Mucosa of rectum (tissue), 2 donors: Measurements from ENCODE around the gene USP38.
A peak's percentile ranks its signal among the peaks of the same experiment; 100 is the strongest.
"Not testable (repeated sequence)": the region's sequence is repeated elsewhere in the genome, so short reads cannot be mapped to it uniquely, and the experiment has no call there.

ENCODE experiments used
- H3K27ac ChIP-seq, 2 donors: one replicate each; pipeline ENCODE4 v1.7.0; 2013; ENCODE audit warnings: inconsistent platforms in 2 of 2, low read depth in 2 of 2, low read length in 2 of 2
- H3K27me3 ChIP-seq, 2 donors: one replicate each; pipeline ENCODE4 v1.7.0; 2013; ENCODE audit warnings: low read length in 2 of 2; ENCODE audit not compliant: control insufficient read depth in 2 of 2, insufficient read depth in 2 of 2
- H3K36me3 ChIP-seq, 2 donors: one replicate each; pipeline ENCODE4 v1.7.0; 2013; ENCODE audit warnings: low read length in 2 of 2; ENCODE audit not compliant: control insufficient read depth in 2 of 2, insufficient read depth in 2 of 2
- H3K4me1 ChIP-seq, 2 donors: one replicate each; pipeline ENCODE4 v1.7.0; 2013; ENCODE audit warnings: low read length in 2 of 2, mild to moderate bottlenecking in 1 of 2; ENCODE audit not compliant: control insufficient read depth in 2 of 2, insufficient read depth in 2 of 2
- H3K4me3 ChIP-seq, 2 donors: one replicate each; pipeline ENCODE4 v1.7.0; 2013; ENCODE audit warnings: low read length in 2 of 2
- H3K9ac ChIP-seq, 2 donors: one replicate each; pipeline ENCODE4 v1.7.0; 2013; ENCODE audit warnings: low read length in 2 of 2, low read depth in 1 of 2, mild to moderate bottlenecking in 1 of 2
- H3K9me3 ChIP-seq, 2 donors: one replicate each; pipeline ENCODE4 v1.7.0; 2013; ENCODE audit warnings: low read length in 2 of 2; ENCODE audit not compliant: control insufficient read depth in 2 of 2
- donor health status: healthy.
- donor health status: Normal muscosa, but diverticular disease.

USP38 gene, protein sequence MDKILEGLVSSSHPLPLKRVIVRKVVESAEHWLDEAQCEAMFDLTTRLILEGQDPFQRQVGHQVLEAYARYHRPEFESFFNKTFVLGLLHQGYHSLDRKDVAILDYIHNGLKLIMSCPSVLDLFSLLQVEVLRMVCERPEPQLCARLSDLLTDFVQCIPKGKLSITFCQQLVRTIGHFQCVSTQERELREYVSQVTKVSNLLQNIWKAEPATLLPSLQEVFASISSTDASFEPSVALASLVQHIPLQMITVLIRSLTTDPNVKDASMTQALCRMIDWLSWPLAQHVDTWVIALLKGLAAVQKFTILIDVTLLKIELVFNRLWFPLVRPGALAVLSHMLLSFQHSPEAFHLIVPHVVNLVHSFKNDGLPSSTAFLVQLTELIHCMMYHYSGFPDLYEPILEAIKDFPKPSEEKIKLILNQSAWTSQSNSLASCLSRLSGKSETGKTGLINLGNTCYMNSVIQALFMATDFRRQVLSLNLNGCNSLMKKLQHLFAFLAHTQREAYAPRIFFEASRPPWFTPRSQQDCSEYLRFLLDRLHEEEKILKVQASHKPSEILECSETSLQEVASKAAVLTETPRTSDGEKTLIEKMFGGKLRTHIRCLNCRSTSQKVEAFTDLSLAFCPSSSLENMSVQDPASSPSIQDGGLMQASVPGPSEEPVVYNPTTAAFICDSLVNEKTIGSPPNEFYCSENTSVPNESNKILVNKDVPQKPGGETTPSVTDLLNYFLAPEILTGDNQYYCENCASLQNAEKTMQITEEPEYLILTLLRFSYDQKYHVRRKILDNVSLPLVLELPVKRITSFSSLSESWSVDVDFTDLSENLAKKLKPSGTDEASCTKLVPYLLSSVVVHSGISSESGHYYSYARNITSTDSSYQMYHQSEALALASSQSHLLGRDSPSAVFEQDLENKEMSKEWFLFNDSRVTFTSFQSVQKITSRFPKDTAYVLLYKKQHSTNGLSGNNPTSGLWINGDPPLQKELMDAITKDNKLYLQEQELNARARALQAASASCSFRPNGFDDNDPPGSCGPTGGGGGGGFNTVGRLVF

GRCh38 chr4:143184503-143185252, at the start of gene USP38:
TSS of gene USP38 (plus strand) at chr4:143184917. CDS start at chr4:143185451, 534 bp downstream.
- Histone ChIP-seq H3K36me3 (peaks cover 0 to 2% of the 10 kb centered on the region in 2 donors), H3K27ac (peak within 1 kb of the TSS; percentile 90 to 94), H3K9me3 (no peaks in the 10 kb centered on the region), H3K9ac (peak within 1 kb of the TSS; percentile 95 to 96), H3K4me1 (peaks cover 24 to 25% of the 10 kb centered on the region in 2 donors), H3K4me3 (peak within 1 kb of the TSS; percentile 95 to 96), H3K27me3 (no peaks in the 10 kb centered on the region)

DNA sequence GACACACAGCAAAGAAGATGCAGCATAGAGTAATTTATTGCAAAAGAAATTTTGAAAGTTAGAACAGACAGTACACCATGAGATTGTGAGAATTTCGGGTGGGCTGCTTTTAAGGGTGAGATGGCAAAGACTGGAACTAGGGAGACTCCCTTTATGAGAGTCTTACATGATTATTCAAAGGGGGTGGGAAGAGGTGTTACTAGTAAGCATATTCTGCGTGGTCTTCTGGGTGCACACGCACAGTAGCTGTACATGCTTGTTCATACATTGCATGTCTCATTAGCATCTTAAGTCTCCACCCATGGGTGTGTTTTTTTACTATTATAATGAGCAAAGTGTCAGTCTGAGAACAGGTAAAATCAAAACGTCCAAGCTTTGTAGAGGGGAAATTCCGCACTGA, 49.4 kb upstream of the USP38 start:
- no peak overlapping the region for H3K9ac ChIP-seq
- H3K9me3 ChIP-seq, result no peaks in the 10 kb centered on the region
- no peaks in the 10 kb centered on the region for H3K27me3 ChIP-seq
- no peak overlapping the region for H3K27ac ChIP-seq
- H3K4me1 ChIP-seq, result peaks cover 0 to 2% of the 10 kb centered on the region in 2 donors
- no peak overlapping the region for H3K4me3 ChIP-seq
- no peaks in the 10 kb centered on the region for H3K36me3 ChIP-seq

GRCh38 chr4:143140696-143141095, 44.0 kb upstream of the USP38 start:
- Histone ChIP-seq H3K27me3 (no peaks in the 10 kb centered on the region), H3K4me3 (no peak overlapping the region), H3K27ac (no peak overlapping the region), H3K4me1 (no peaks in the 10 kb centered on the region), H3K9ac (no peak overlapping the region), H3K36me3 (no peaks in the 10 kb centered on the region), H3K9me3 (no peaks in the 10 kb centered on the region)

DNA sequence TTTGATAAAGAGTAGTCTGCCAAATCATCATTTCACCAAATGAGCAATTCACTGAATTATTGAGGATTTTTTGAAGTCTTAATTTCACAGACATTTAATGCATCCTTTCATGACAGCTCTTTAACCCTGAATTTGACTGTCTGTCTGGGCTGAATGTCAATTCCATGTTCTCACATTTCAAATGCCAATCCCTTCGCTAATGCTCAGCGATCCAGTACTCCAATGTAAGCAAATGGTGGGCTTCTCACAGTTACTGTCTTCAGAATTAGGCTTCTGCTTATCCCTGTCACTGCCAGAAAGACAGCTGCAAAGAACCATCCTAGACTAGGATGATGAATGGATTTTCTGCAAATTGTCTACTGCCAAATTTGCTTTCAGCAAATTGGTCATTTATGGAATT, 36.2 kb upstream of the USP38 start:
- no peaks in the 10 kb centered on the region for H3K27me3 ChIP-seq
- no peak overlapping the region for H3K9ac ChIP-seq
- H3K4me3 ChIP-seq, result no peak overlapping the region
- H3K27ac ChIP-seq, result no peak overlapping the region
- H3K36me3 ChIP-seq, result no peaks in the 10 kb centered on the region
- no peaks in the 10 kb centered on the region for H3K4me1 ChIP-seq
- H3K9me3 ChIP-seq, result peaks cover 0 to 4% of the 10 kb centered on the region in 2 donors

DNA sequence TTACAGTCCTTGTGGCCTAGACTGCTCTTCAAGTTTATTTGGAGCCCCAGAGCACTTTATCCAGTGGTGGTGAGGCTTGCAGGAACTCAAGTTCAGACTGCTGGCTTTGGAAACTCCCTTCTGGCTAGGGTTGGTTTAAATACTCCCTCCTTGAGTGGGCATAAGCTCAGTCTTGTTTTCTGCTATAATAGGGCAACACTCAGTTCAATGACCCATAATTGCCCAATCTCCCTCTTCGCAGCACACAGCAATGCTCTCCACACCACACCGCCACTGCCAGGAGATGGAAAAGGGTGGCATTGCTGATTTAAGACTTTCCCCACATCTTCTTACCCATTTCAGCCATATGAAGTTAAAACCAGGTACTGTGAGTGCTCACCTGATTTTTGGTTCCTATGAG, 27.9 kb upstream of the USP38 start:
- Histone ChIP-seq H3K27me3 (no peaks in the 10 kb centered on the region), H3K9ac (no peak overlapping the region), H3K4me3 (no peak overlapping the region), H3K27ac (no peak overlapping the region), H3K36me3 (no peaks in the 10 kb centered on the region), H3K4me1 (no peaks in the 10 kb centered on the region), H3K9me3 (no peaks in the 10 kb centered on the region)

- Histone ChIP-seq H3K27ac (no peak overlapping the region), H3K9ac (no peak overlapping the region), H3K9me3 (no peaks in the 10 kb centered on the region), H3K27me3 (no peaks in the 10 kb centered on the region), H3K36me3 (no peaks in the 10 kb centered on the region), H3K4me3 (no peak overlapping the region), H3K4me1 (no peaks in the 10 kb centered on the region)
These were observed 21.1 kb upstream of the USP38 start for GRCh38 chr4:143163614-143164013.

DNA sequence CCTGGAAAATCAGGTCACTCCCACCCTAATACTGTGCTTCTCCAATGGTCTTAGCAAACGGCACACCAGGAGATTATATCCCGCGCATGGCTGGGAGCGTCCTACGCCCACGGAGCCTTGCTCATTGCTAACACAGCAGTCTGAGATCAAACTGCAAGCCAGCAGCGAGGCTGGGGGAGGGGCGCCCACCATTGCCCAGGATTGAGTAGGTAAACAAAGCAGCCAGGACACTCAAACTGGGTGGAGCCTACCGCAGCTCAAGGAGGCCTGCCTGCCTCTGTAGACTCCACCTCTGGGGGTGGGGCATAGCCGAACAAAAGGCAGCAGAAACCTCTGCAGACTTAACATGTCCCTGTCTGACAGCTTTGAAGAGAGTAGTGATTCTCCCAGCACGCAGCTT, 18.0 kb upstream of the USP38 start:
- H3K4me3 ChIP-seq, H3K36me3 ChIP-seq, H3K9me3 ChIP-seq, H3K9ac ChIP-seq, H3K4me1 ChIP-seq, H3K27ac ChIP-seq, H3K27me3 ChIP-seq: not testable (repeated sequence)

DNA sequence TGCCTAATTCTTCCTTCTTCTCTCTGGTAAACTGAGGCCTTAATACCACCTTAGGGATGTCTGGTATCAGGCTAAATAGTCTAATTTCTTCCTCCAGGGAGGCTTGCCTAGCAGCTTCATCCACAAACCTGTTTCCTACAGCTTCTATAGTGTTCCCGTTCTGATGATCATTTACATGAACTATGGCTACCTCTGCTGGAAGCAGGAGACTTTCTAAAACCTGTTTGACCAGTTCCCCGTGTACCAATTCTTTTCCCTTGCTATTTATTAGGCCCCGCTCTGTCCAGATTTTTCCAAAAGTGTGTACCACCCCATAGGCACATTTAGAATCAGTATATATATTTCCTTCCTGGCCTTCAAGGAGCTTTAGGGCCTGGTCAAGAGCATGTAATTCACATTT, 5.8 kb upstream of the USP38 start:
- Histone ChIP-seq H3K27ac (no peak overlapping the region), H3K36me3 (no peaks in the 10 kb centered on the region), H3K27me3 (no peaks in the 10 kb centered on the region), H3K9me3 (peaks cover 0 to 5% of the 10 kb centered on the region in 2 donors), H3K9ac (no peak overlapping the region), H3K4me3 (no peak overlapping the region), H3K4me1 (peaks cover 7 to 11% of the 10 kb centered on the region in 2 donors)

DNA sequence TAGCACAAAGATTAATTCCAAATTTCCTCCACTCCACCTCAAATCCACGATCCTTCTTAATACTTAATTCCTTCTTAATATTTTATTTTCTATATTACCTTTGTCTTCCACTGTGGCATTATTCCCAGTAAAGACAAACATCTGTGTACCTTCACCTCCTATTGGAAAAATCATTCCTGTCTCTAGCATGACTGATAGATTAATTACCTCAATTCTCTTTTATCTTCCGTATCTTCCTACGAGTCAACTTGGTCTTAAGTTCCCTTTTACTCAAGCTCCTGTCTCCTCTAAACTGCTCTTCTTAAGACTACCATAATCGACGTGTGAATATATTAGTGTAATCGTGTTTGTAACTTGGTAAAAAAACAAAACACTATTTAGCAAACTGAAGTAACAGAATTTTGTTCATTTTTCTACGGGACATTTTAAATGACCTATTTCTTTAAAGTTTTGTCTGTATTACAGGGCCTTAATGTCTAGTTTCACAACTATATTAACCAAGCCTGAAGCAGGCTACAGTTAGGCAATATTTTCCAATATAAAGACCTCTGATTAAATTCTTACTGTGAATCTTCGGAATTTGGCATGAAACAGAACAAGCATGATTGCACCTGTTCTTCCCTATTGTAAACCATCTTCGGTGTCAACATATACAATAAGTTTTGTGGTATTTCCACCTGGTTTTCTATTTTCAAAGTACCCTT, 1.1 kb upstream of the USP38 start:
- H3K27ac ChIP-seq, result peak overlapping the region; percentile 90 to 94

More for the DNA sequence above, 1.1 kb upstream of the USP38 start:
- no peaks in the 10 kb centered on the region for H3K9me3 ChIP-seq
- no peaks in the 10 kb centered on the region for H3K36me3 ChIP-seq
- H3K9ac ChIP-seq, result peak overlapping the region; percentile 88 to 91
- H3K4me3 ChIP-seq, result peak overlapping the region; percentile 95 to 96
- peaks cover 14 to 17% of the 10 kb centered on the region in 2 donors for H3K4me1 ChIP-seq
- no peaks in the 10 kb centered on the region for H3K27me3 ChIP-seq
